Skin epidermis (tissue), 12 donors: ENCODE data around the gene ZKSCAN3.
"Not testable (repeated sequence)": the region's sequence is repeated elsewhere in the genome, so short reads cannot be mapped to it uniquely, and the experiment has no call there.

Experiments used
- H3K27ac ChIP-seq, 21 experiments: fragments of 200-600 bp; sonication (generic) in 11 of 21; one replicate each; pipeline ENCODE4 v1.5.0; 2020; ENCODE audit warnings: mild to moderate bottlenecking in 3 of 21, inconsistent platforms in 2 of 21, moderate library complexity in 2 of 21
- H3K4me3 ChIP-seq, 7 experiments: fragments of 200-600 bp; sonication (generic) in 2 of 7; one replicate each; pipeline ENCODE4 v1.5.0; 2020; ENCODE audit warnings: inconsistent platforms in 2 of 7, mild to moderate bottlenecking in 2 of 7, moderate library complexity in 1 of 7

ZKSCAN3 gene

GRCh38 chr6:28349892-28350737 lies at the start of gene ZKSCAN3:
Gene ZKSCAN3 (plus strand): TSS chr6:28349947. CDS start chr6:28359587, 9,640 bp downstream.
- peak within 1 kb of the TSS; percentile 61 to 73 (median 68) for H3K4me3 ChIP-seq
- H3K27ac ChIP-seq: peak within 1 kb of the TSS in 20 of 21 experiments; percentile 52 to 90 (median 75)

DNA sequence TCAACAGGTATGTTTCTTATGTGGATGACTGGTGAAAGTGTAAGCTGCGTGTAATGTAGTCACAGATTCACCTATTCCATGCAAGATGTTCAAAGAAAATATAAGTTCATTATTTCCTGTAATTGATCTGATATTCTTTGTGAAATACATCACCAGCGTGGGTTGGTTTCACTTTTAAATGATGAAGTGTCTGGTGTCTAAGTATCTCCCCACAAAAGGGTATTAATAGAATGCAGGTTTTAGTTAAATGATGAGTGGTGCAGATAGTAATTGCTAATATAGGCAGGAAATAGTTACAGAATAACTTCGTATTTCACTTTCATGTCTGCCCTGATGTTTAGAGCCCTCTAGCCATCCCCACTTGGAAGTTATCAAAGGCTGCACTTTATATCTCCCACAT lies 46.2 kb upstream of the ZKSCAN3 start:
- H3K4me3 ChIP-seq: no peak overlapping the region

GRCh38 chr6:28306363-28306762 lies 43.4 kb upstream of the ZKSCAN3 start:
- not testable (repeated sequence) for H3K27ac ChIP-seq, H3K4me3 ChIP-seq

More for the DNA sequence above, 46.2 kb upstream of the ZKSCAN3 start:
- peak overlapping the region in 1 of 21 experiments; percentile 27 for H3K27ac ChIP-seq

- H3K27ac ChIP-seq: no peak overlapping the region
- H3K4me3 ChIP-seq: no peak overlapping the region
Observed at GRCh38 chr6:28311139-28311823, 38.5 kb upstream of the ZKSCAN3 start.

DNA sequence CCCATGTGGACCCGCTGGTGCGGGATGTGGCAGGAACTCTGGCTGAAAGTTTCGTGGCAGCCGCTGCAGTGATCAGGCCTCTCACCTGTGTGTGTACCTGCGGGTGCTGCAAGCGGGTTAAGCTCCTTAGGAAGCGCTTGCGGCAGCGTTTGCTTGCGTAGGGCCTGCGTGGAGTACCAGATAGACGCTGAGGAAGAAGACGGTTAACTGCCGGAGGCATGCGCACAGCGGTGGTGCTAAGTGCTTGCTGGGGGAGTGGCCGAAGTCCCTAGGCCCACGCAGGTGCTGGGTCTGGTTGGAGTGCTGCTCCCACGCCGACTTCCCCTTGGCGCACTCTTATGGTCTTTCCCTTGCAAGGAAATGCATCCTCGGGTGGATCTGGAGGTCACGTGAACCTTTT lies 36.8 kb upstream of the ZKSCAN3 start:
- H3K27ac ChIP-seq: no peak overlapping the region
- no peak overlapping the region for H3K4me3 ChIP-seq

DNA sequence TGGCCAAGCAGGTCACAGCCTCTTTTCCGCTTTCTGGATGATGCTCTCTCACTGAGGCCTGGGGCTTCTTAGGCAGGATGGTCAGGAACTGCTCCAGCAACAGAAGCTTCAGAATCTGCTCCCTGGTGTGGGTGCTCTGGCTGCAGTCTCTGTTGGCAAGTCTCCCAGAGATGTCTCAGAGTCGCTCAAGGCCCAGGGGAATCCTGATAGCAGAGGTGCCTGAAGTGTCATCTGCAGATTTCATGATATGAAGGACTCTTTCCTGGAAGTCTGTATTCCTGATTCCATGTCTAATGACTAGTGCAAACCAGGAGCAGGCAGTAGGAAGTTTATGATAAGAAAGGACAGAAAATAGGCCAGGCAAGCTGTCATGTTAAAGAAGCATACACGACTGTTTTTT lies 34.1 kb upstream of the ZKSCAN3 start:
- Histone ChIP-seq H3K27ac (no peak overlapping the region), H3K4me3 (no peak overlapping the region)

- H3K4me3 ChIP-seq, H3K27ac ChIP-seq: not testable (repeated sequence)
Observed at GRCh38 chr6:28317866-28318265, 31.9 kb upstream of the ZKSCAN3 start.

DNA sequence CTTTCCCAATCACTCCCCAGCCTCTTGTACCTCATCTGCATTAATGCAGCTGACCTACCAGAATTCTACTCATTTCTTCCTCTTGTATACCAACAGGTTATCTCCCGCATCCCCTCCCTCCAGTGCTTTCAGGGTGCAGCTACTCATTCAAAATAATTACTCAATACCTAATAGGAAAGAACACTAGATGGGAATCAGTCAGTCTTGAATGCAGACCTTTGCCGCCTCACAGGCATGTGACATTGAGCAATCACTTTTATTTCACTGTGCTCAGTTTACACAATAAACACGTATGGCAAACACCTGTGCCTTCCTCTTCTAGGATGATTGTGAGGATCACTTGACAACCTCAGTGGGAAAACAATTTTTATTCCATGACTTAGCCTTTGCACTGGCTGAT lies 27.1 kb upstream of the ZKSCAN3 start:
- H3K4me3 ChIP-seq: no peak overlapping the region

GRCh38 chr6:28323813-28324424 lies 25.8 kb upstream of the ZKSCAN3 start:
- Histone ChIP-seq H3K4me3 (no peak overlapping the region), H3K27ac (no peak overlapping the region)

More for the DNA sequence above, 27.1 kb upstream of the ZKSCAN3 start:
- H3K27ac ChIP-seq: no peak overlapping the region

DNA sequence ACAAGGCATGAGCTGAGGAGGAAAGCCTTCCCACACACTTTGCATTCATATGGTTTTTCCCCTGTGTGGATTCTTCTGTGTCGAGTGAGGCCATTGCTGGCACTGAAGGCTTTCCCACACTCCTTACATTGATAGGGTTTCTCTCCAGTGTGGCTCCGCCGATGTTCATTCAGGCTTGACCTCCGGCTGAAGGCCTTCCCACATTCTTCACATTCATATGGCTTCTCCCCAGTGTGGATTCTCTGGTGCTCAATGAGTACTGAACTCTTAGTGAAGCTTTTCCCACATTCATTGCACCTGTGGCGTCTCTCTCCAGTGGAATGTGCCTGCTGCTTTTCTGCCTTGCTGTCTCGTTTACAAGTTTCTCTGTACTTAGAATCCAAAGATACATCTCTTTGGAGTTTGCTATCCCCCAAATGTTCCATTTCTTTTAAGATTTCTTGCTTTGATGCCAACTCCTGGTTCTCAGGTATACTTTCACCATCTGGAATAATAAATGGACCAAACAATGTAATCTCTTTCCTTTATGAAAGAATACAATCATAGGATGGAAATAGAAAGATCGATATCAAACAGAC lies 23.3 kb upstream of the ZKSCAN3 start:
- H3K4me3 ChIP-seq: no peak overlapping the region

DNA sequence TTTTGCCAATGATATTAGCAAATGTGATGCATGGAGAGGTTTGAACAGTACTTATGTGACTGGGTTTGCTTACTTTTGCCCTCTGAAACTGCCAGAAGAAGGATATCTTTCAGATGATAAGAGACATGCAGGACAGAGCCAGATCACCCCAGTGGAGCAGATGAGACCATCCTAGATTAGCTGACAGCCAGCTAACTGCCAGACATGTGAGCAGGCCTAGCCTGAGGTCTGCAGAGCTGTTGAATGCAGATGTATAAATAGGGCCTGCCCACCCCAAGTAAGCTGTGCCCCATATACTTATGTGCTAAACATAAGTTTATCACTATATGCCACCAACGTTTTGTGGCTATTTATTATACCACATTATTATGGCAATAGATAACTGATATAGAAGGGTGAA lies 19.7 kb upstream of the ZKSCAN3 start:
- Histone ChIP-seq H3K27ac (no peak overlapping the region), H3K4me3 (no peak overlapping the region)

More for the DNA sequence above, 23.3 kb upstream of the ZKSCAN3 start:
- H3K27ac ChIP-seq: no peak overlapping the region

DNA sequence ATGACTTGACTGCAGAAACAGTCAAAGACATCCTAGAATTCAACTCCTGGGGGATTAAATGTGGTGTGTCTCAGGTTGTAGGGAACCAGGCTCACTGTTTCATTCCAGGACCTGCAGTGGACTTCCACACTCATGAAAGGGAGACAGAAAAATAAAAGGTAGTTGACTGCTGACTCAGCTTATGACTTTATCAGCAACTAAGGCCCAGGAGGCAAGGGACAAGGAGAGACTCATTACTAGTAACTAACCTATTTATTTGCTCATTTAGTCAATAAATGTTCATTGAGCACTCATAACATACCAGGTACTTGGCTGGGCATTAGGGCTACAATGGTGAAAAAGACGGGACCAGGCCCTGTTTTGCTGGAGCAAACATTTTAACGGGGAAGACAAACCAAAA lies 16.7 kb upstream of the ZKSCAN3 start:
- no peak overlapping the region for H3K27ac ChIP-seq
- H3K4me3 ChIP-seq: no peak overlapping the region

DNA sequence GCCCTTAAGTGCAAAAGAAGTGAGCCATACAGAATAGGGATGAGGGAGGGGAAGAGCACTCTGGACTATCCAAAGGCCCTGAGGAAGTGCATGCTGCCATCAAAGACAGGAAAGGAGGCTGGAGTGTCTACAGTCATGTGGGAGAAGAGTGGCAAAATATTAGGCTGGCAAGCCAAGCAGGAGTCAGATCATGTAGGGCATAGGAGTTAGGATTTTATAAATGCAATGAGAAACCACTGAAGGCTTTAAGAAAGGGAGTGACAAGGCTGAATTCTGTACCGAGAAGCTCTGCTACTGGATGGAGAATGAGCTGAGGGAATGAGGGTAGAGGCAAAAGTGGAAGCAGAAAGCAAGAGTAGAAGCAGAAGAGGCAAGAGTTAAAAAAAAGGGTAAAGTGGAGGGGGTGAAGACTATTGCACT lies 16.1 kb upstream of the ZKSCAN3 start:
- Histone ChIP-seq H3K27ac (no peak overlapping the region), H3K4me3 (no peak overlapping the region)

DNA sequence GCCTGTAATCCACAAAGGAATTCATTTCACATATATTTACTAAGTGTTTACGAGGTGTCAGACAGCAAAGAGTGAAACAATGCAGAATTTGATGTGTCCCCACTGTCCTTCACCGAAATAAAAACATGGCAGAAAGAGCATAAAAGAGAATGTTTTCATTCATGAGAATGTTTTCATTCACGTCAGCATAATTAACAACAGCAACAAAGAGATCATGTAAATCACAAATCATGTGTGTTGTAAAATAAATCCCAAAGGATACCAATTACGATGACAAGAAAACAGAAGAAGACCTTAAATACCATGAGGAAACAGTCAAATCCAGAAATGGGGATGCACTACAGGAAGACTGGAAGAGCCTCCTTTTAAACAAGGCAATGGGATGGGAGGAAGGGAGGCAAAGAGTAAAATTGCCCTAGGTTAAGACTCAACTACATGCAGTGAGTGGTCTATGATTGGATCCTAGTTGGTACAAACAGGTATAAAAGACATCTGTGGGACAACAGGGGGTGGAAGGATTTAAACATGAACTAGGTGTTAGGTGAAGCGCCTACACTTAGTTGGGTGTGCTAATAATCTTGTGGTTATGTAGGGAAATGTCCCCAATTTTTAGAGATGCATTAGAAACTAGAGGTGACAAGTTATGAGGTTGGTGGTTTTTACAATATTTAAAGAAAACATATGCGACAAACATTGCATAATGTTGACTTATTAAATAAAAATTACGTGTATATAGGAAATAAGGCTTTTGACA lies 15.3 kb upstream of the ZKSCAN3 start:
- Histone ChIP-seq H3K4me3 (peak overlapping the region in 3 of 7 experiments; percentile 53 to 76 (median 69)), H3K27ac (peak overlapping the region in 9 of 21 experiments; percentile 85 to 93 (median 89))

DNA sequence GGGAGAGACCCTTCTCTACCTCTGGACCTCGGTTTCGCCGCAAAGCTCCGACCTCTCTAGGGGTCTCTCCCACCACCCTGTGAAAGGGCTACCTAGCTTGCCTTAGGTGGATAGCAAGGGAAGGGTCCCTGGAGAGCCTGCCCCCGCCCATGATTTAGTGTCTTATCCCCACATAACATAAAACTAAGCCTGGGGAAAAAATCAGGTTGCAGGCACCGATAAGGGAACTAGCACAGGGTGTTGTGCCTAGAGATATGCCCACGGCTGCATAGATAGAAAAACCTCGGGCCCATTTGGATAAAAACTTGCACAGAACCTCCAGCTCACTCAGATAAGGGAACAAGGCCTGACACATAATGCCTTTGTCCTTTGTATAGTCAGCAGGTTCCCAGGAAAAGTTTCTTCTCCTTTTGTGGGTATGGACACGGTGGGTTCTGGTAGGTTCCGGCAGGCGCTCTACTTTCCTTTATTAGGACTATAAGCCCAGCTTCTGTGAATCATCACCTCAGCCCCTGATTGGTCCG lies 14.6 kb upstream of the ZKSCAN3 start:
- Histone ChIP-seq H3K27ac (peak overlapping the region in 18 of 21 experiments; percentile 79 to 93 (median 89)), H3K4me3 (peak overlapping the region; percentile 53 to 76 (median 62))

GRCh38 chr6:28335564-28336283 lies 14.0 kb upstream of the ZKSCAN3 start, which contains the start of gene ZSCAN31:
Gene ZSCAN31 (minus strand): TSS chr6:28336148. CDS start chr6:28329683, 6,465 bp downstream.
- Histone ChIP-seq H3K4me3 (peak within 1 kb of the TSS; percentile 53 to 76 (median 62)), H3K27ac (peak within 1 kb of the TSS; percentile 55 to 93 (median 88))

DNA sequence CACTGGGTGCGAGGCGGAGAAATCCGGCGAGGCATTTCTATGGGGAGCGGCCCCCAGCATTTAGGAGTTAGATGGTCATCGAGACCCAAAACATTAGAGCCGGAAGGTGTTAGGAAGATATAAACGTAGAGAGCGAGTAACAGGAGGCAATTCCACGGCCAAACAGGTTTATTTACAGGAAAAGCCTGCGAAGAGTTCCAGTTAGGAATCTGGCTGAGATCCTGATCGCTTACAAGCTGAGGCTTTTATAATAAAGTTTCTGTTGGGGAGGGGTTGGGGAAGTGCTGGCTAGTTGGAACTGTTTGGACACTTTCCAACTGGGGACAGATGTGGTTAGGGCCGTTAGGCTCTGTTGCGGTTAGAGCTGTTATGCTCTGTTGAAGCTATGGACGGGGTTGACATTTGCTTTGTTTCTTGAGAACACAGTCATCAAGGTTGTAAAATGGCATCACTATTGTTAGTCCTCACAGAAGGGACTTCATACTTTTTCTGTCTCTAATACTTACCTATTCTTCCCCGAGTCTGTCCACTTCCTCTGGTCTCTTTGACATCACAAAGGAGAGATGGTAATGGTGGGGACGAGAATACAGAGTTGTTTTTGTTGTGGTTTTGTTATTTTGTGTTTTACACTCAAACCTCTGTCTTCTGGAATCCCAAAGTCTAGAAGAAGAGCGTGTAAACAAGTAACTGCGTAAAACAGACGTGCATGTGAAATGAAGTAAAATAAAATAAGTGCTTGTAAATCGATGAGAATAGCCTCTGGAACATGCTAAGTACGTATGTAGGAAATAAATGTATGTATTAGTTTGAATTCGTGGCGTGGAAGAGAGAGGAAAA lies 13.2 kb upstream of the ZKSCAN3 start:
- Histone ChIP-seq H3K4me3 (peak overlapping the region; percentile 53 to 76 (median 62)), H3K27ac (peak overlapping the region in 20 of 21 experiments; percentile 77 to 93 (median 88))
